Kidney (tissue), 14 donors: ENCODE data around the gene ZNF236. TPM values are rescaled to one million over a fixed set of nuclear protein-coding genes. Genes with fewer than 3 reads are reported as not detected.

Source experiments
- DNase-seq, 5 donors: peaks; one replicate each; pipeline ENCODE4 v3.0.0-alpha.2; 2013 to 2020
- FAIRE-seq: peaks from 2 replicates; lab custom pipeline; 2012; peaks lifted over from hg19 to GRCh38; lab: Jason Lieb, UNC
- H3K27ac ChIP-seq, 2 donors: one replicate each; pipeline ENCODE4 v1.7.0; 2013; ENCODE audit warnings: low read depth in 2 of 2, low read length in 2 of 2, inconsistent platforms in 1 of 2
- H3K27me3 ChIP-seq: one replicate; pipeline ENCODE4 v1.7.1; 2013; ENCODE audit warnings: low read length, inconsistent platforms; ENCODE audit not compliant: control insufficient read depth, insufficient read depth
- H3K36me3 ChIP-seq, 3 donors: one replicate each; pipeline versions ENCODE4 v1.7.0 to v1.7.1; 2013; ENCODE audit warnings: low read length in 3 of 3, control low read depth in 1 of 3, inconsistent platforms in 1 of 3; ENCODE audit not compliant: insufficient read depth in 3 of 3, control insufficient read depth in 2 of 3
- H3K4me1 ChIP-seq, 3 donors: one replicate each; pipeline versions ENCODE4 v1.7.0 to v1.7.1; 2013; ENCODE audit warnings: low read length in 3 of 3, inconsistent platforms in 1 of 3, low read depth in 1 of 3; ENCODE audit not compliant: control insufficient read depth in 2 of 3, insufficient read depth in 2 of 3
- H3K4me3 ChIP-seq, 3 donors: one replicate each; pipeline versions ENCODE4 v1.7.0 to v1.8.1; 2013; ENCODE audit warnings: low read length in 3 of 3, control low read depth in 1 of 3, inconsistent platforms in 1 of 3
- H3K9ac ChIP-seq, 3 donors: one replicate each; pipeline versions ENCODE4 v1.7.0 to v1.7.1; 2013; ENCODE audit warnings: low read length in 3 of 3, control low read depth in 1 of 3, inconsistent platforms in 1 of 3
- H3K9me3 ChIP-seq, 3 donors: one replicate each; pipeline versions ENCODE4 v1.7.0 to v1.7.1; 2013; ENCODE audit warnings: low read length in 3 of 3, control low read depth in 1 of 3, inconsistent platforms in 1 of 3; ENCODE audit not compliant: control insufficient read depth in 2 of 3, insufficient read depth in 1 of 3
- intact Hi-C: fragments of 100-400 bp; cut with DNase I; formaldehyde crosslinking; loops from one replicate; pipeline ENCODE4 v1.11.1; 2022
- polyA plus RNA-seq: library from polyadenylated mRNA; stranded (reverse); fragments of 350-450 nt; fragmentation: Illumina TruSeq; extraction: RNeasy Lipid Tissue Mini Kit (QIAGEN cat#74804); gene quantifications from one replicate; pipeline ENCODE4 v1.2.3, GENCODE V29; 2014; ENCODE audit warnings: low read depth, low replicate concordance; ENCODE audit not compliant: insufficient read depth
- total RNA-seq: library from RNA; stranded (reverse); fragmentation: NEBNext Ultra II Directional; extraction: Animal tissue kit (Norgen Biotek cat#: 25700); gene quantifications from one replicate; pipeline ENCODE4 v1.2.1, GENCODE V29; 2021
- TF ChIP-seq, protein P1 (sequence below): IDR thresholded peaks from 3 replicates; pipeline ENCODE4 v1.5.1; 2012; ENCODE audit warnings: mild to moderate bottlenecking, moderate library complexity, borderline replicate concordance; ENCODE audit not compliant: insufficient read depth; ENCODE audit errors: extremely low read depth
- donor health status: control.
- donor health status: control.
- donor health status: control.
- donor health status: control.
- donor health status: control.
- donor health status: DM: yes; HTN: yes; CAD: no.
- donor health status: Normal renal cell carcinoma (clear cell type).

Gene ZNF236
- total and polyA plus RNA-seq, 2 donors from 2014 or later: 1.1 to 18.6 TPM

DNA sequence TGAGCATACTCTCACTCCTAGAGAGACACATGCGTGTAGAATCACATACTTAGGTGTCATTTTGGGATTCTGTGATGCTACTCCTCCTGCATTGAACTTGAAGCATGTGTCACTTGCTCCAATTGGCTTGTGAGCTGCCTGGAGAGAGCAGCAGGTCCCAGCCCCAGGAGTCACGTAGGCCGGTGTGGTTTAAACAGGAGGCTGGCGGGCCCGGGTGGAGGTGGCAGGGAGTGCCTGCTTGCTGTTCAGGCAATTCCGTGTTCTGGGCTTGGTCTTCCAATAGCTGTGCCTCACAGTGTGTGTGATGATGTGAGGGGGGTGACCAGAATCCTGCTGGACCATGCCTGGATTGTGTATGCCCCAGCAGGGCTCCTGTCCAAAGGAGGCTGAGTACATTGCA, 51.0 kb downstream of the ZNF236 start:
- TF ChIP-seq, protein P1, sequence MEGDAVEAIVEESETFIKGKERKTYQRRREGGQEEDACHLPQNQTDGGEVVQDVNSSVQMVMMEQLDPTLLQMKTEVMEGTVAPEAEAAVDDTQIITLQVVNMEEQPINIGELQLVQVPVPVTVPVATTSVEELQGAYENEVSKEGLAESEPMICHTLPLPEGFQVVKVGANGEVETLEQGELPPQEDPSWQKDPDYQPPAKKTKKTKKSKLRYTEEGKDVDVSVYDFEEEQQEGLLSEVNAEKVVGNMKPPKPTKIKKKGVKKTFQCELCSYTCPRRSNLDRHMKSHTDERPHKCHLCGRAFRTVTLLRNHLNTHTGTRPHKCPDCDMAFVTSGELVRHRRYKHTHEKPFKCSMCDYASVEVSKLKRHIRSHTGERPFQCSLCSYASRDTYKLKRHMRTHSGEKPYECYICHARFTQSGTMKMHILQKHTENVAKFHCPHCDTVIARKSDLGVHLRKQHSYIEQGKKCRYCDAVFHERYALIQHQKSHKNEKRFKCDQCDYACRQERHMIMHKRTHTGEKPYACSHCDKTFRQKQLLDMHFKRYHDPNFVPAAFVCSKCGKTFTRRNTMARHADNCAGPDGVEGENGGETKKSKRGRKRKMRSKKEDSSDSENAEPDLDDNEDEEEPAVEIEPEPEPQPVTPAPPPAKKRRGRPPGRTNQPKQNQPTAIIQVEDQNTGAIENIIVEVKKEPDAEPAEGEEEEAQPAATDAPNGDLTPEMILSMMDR: no peak
- intact Hi-C loops: no loop called here
- no peak overlapping the region for H3K27ac ChIP-seq
- no peaks in the 10 kb centered on the region for H3K4me1 ChIP-seq
- H3K4me3 ChIP-seq: no peak overlapping the region
- FAIRE-seq (no peak), DNase-seq (no peak)
- peaks cover 2 to 24% (median 11%) of the 10 kb centered on the region in 3 donors for H3K36me3 ChIP-seq
- no peak overlapping the region for H3K9ac ChIP-seq
- no peaks in the 10 kb centered on the region for H3K9me3 ChIP-seq
- no peaks in the 10 kb centered on the region for H3K27me3 ChIP-seq

GRCh38 chr18:76873713-76874112, 51.4 kb downstream of the ZNF236 start:
- Histone ChIP-seq H3K9ac (no peak overlapping the region), H3K4me1 (no peaks in the 10 kb centered on the region), H3K27ac (no peak overlapping the region), H3K9me3 (no peaks in the 10 kb centered on the region), H3K27me3 (no peaks in the 10 kb centered on the region), H3K4me3 (no peak overlapping the region), H3K36me3 (peaks cover 2 to 24% (median 11%) of the 10 kb centered on the region in 3 donors)
- intact Hi-C loops: no loop called here
- TF ChIP-seq, protein P1: no peak
- DNase-seq: peak in 1 of 5 donors; percentile 67
- no peak for FAIRE-seq

DNA sequence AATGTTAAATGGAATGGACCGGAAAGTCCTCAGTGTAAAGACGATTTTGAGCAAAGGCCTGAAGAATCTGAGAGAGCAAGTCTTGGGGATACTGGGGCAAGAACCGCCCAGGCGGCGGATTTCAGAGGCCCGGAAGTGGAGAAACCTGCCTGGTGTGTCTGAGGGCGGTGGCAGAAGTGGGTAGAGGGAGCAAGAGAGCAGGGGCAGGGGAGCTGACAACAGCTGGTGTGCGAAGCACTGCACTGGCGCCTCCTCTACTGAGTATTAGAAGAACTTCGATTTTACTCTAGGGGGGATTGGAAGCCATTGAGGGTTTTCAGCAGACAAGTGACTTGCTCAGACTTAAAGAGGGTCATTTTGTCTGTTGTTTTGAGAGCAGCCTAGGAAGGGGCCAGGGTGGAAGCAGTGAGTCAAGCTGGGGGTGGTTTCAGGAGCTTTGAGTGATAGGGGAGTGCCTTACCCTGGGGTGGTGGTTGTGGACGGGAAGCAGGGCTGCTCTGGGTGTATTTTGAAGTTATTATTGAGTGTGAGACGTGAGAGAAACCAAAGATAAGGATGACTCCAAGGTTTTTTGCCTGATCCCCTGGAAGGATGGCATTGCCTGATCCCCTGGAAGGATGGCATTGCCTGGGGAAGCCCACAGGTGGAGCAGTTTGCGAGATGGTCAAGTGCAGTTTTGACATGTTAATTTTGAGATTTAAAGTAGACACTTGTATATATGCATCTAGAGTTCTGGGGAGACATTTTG, 52.5 kb downstream of the ZNF236 start:
- H3K4me1 ChIP-seq: no peaks in the 10 kb centered on the region
- FAIRE-seq (no peak), DNase-seq (no peak)
- no peak overlapping the region for H3K27ac ChIP-seq
- H3K9me3 ChIP-seq: no peaks in the 10 kb centered on the region
- TF ChIP-seq, protein P1: no peak
- no peak overlapping the region for H3K9ac ChIP-seq
- H3K36me3 ChIP-seq: peaks cover 2 to 18% (median 9%) of the 10 kb centered on the region in 3 donors
- intact Hi-C loops: no loop called here
- H3K27me3 ChIP-seq: no peaks in the 10 kb centered on the region
- no peak overlapping the region for H3K4me3 ChIP-seq
